Occipital lobe (tissue), 2 donors: ENCODE data around the gene SHKBP1. TPM values are rescaled to one million over a fixed set of nuclear protein-coding genes. Genes with fewer than 3 reads are reported as not detected.
"Not testable (repeated sequence)": the region's sequence is repeated elsewhere in the genome, so short reads cannot be mapped to it uniquely, and the experiment has no call there.

Source experiments
- DNase-seq: peaks from one replicate; lab custom pipeline; 2025; lab: John Stamatoyannopoulos, UW
- total RNA-seq: library from RNA; depleted of rRNA; stranded (reverse); fragments of >200 nt; gene quantifications from one replicate; pipeline ENCODE4 v1.2.3, GENCODE V29; 2014

The SHKBP1 gene
- total RNA-seq, 1 donor from 2014 or later = 4.1 TPM

- no peak for DNase-seq
Observed at GRCh38 chr19:40553885-40554857, 22.5 kb upstream of the SHKBP1 start.

- DNase-seq = no peak
Observed at GRCh38 chr19:40555978-40556689, 20.5 kb upstream of the SHKBP1 start.

- DNase-seq = no peak
Observed at GRCh38 chr19:40556953-40557530, 19.6 kb upstream of the SHKBP1 start.

- DNase-seq = no peak
Observed at GRCh38 chr19:40559394-40559793, 17.3 kb upstream of the SHKBP1 start.

- DNase-seq = no peak
Observed at GRCh38 chr19:40560092-40560507, 16.6 kb upstream of the SHKBP1 start.

- DNase-seq = no peak
Observed at GRCh38 chr19:40561947-40562346, 14.7 kb upstream of the SHKBP1 start.

GRCh38 chr19:40564535-40564934 lies 12.1 kb upstream of the SHKBP1 start:
- not testable (repeated sequence) for DNase-seq

GRCh38 chr19:40565355-40565754 lies 11.3 kb upstream of the SHKBP1 start:
- no peak for DNase-seq

GRCh38 chr19:40565910-40566495 lies 10.7 kb upstream of the SHKBP1 start:
- peak; percentile 16 for DNase-seq

GRCh38 chr19:40567040-40567749 lies 9.5 kb upstream of the SHKBP1 start:
- DNase-seq = no peak

- no peak for DNase-seq
Observed at GRCh38 chr19:40567750-40568494, 8.8 kb upstream of the SHKBP1 start.

GRCh38 chr19:40570313-40571004 lies 6.2 kb upstream of the SHKBP1 start:
- peak; percentile 95 for DNase-seq

GRCh38 chr19:40571005-40571318 lies 5.7 kb upstream of the SHKBP1 start:
- no peak for DNase-seq

- DNase-seq = no peak
Observed at GRCh38 chr19:40571831-40572495, 4.7 kb upstream of the SHKBP1 start.

- no peak for DNase-seq
Observed at GRCh38 chr19:40575326-40575725, 1.3 kb upstream of the SHKBP1 start.

- no peak for DNase-seq
Observed at GRCh38 chr19:40576151-40576584, 505 bp upstream of the SHKBP1 start.

GRCh38 chr19:40578442-40578908 lies 1.8 kb downstream of the SHKBP1 start:
- peak; percentile 24 for DNase-seq

GRCh38 chr19:40580619-40581018 lies 3.9 kb downstream of the SHKBP1 start:
- no peak for DNase-seq

GRCh38 chr19:40581531-40581930 lies 4.9 kb downstream of the SHKBP1 start:
- no peak for DNase-seq
